SU-DHL-6 (cell line): ENCODE data around the gene TBCCD1.

Experiments
- H2AFZ ChIP-seq: fragments of 200-600 bp; sonication (generic); 2 replicates; pipeline ENCODE4 v1.6.1; 2014; ENCODE audit warnings: low read depth, mild to moderate bottlenecking, moderate library complexity, mixed read lengths, antibody characterized with exemption, low read length; ENCODE audit not compliant: severe bottlenecking
- H3F3A ChIP-seq: fragments of 200-600 bp; shearing (Covaris generic); 2 replicates; pipeline ENCODE4 v1.6.0; 2016; ENCODE audit warnings: antibody characterized with exemption, mild to moderate bottlenecking; ENCODE audit not compliant: insufficient read depth
- H3K27ac ChIP-seq: fragments of 200-600 bp; sonication (generic); 2 replicates; pipeline ENCODE4 v1.5.1; 2016; ENCODE audit warnings: low read depth, mild to moderate bottlenecking, low read length, moderate library complexity, mixed read lengths
- H3K27me3 ChIP-seq: fragments of 200-600 bp; sonication (generic), shearing (Covaris generic); 2 replicates; pipeline ENCODE4 v1.6.0; 2014; ENCODE audit warnings: mild to moderate bottlenecking, low read length
- H3K36me3 ChIP-seq: fragments of 200-600 bp; sonication (generic); 2 replicates; pipeline ENCODE4 v1.6.1; 2014; ENCODE audit warnings: mild to moderate bottlenecking, low read length, mixed read lengths
- H3K4me2 ChIP-seq: fragments of 300-600, 200-600 bp; shearing (Covaris generic), sonication (generic); 2 replicates; pipeline ENCODE4 v1.6.0; 2014; ENCODE audit warnings: low read length, low read depth, mild to moderate bottlenecking; ENCODE audit not compliant: poor library complexity, severe bottlenecking
- H3K4me3 ChIP-seq: fragments of 200-600 bp; sonication (generic); 2 replicates; pipeline ENCODE4 v1.5.1; 2014; ENCODE audit warnings: antibody characterized with exemption, low read length, mild to moderate bottlenecking, mixed read lengths; ENCODE audit not compliant: insufficient read depth, poor library complexity, severe bottlenecking
- H3K79me2 ChIP-seq: fragments of 200-600 bp; sonication (generic); 2 replicates; pipeline ENCODE4 v1.6.1; 2014; ENCODE audit warnings: mild to moderate bottlenecking, low read length, moderate library complexity; ENCODE audit not compliant: insufficient read depth
- H3K9ac ChIP-seq: fragments of 200-600 bp; sonication (generic); 2 replicates; pipeline ENCODE4 v1.7.0; 2014; ENCODE audit warnings: mild to moderate bottlenecking, low read length
- H3K9me2 ChIP-seq: fragments of 200-600 bp; sonication (generic); replicated peaks from 2 replicates; pipeline ENCODE4 v1.6.1; 2014; ENCODE audit warnings: low read length; ENCODE audit not compliant: insufficient read depth
- H3K9me3 ChIP-seq: fragments of 200-600 bp; sonication (generic); 2 replicates; pipeline ENCODE4 v1.6.1; 2014; ENCODE audit warnings: low read length, mixed read lengths; ENCODE audit not compliant: insufficient read depth
- H4K20me1 ChIP-seq: fragments of 200-600 bp; sonication (generic); 2 replicates; pipeline ENCODE4 v1.6.1; 2014; ENCODE audit warnings: low read depth, mild to moderate bottlenecking, antibody characterized with exemption, low read length, moderate library complexity, mixed read lengths
- EZH2phosphoT487 ChIP-seq: fragments of 200-600 bp; sonication (generic), shearing (Covaris generic); conservative IDR thresholded peaks from 2 replicates; pipeline ENCODE4 v1.6.1; 2018; ENCODE audit warnings: mild to moderate bottlenecking, antibody characterized with exemption, low read length, moderate library complexity, mixed read lengths
- TF ChIP-seq, protein P1 (sequence below): fragments of 200-600 bp; sonication (generic); IDR thresholded peaks from one replicate; pipeline ENCODE4 v1.5.1; 2017; ENCODE audit warnings: antibody characterized with exemption, mild to moderate bottlenecking, low read length, moderate library complexity; ENCODE audit not compliant: insufficient read depth, poor library complexity, severe bottlenecking

The TBCCD1 gene

DNA sequence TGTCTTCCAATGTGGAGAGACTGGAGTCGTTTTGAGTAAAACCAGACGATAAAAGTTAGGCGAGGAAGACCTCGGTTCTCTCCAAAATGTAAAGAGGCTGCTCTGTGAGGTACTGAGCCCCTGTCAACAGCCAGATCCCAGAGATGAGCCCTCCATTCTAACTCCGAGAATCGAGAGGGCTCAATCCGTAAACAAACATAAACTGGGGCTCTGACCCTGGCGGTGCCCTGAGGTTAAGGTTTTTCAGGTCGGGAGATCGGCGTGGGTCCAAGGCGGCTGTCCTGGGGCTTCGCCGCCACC is 417 bp downstream of the TBCCD1 start:
- Histone ChIP-seq H3K9me3 (no peaks in the 10 kb centered on the region), H3K79me2 (peaks cover 39% of the 10 kb centered on the region), H2AFZ (peak overlapping the region; percentile 62), H3F3A (no peaks in the 10 kb centered on the region; the same call in 1 of the 2 replicates), H3K4me3 (peak overlapping the region; percentile 87), H3K27ac (peak overlapping the region; percentile 52), H3K9ac (peak overlapping the region; percentile 77), H4K20me1 (no peaks in the 10 kb centered on the region), H3K27me3 (no peaks in the 10 kb centered on the region), H3K36me3 (no peaks in the 10 kb centered on the region; the same call in 1 of the 2 replicates), H3K9me2 (no peaks in the 10 kb centered on the region), H3K4me2 (peak overlapping the region; percentile 87)
- TF ChIP-seq EZH2phosphoT487 = no peak
- TF ChIP-seq, protein P1, sequence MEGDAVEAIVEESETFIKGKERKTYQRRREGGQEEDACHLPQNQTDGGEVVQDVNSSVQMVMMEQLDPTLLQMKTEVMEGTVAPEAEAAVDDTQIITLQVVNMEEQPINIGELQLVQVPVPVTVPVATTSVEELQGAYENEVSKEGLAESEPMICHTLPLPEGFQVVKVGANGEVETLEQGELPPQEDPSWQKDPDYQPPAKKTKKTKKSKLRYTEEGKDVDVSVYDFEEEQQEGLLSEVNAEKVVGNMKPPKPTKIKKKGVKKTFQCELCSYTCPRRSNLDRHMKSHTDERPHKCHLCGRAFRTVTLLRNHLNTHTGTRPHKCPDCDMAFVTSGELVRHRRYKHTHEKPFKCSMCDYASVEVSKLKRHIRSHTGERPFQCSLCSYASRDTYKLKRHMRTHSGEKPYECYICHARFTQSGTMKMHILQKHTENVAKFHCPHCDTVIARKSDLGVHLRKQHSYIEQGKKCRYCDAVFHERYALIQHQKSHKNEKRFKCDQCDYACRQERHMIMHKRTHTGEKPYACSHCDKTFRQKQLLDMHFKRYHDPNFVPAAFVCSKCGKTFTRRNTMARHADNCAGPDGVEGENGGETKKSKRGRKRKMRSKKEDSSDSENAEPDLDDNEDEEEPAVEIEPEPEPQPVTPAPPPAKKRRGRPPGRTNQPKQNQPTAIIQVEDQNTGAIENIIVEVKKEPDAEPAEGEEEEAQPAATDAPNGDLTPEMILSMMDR = no peak

DNA sequence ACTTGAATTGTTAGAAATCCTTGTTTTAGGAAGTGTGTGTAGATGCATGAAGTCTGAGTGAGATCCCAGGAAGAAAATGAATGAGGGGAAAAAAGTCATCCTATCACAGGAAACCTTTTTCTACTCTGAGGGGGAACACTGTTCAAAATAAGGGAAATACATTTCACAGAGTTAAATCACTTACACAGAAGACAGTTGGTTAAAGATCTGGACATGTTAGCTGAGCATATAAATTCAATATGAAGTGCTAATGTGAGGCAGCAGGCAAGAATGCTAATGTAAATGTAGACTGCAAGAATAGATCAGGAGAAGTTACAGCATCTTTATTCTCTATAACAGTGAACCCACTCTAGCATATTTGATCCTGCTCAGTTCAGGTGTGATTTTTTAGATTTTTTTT is 2.6 kb downstream of the TBCCD1 start:
- H3K4me2 ChIP-seq = no peak overlapping the region
- H3K27ac ChIP-seq = no peak overlapping the region
- no peaks in the 10 kb centered on the region for H3K9me2 ChIP-seq
- H4K20me1 ChIP-seq = no peaks in the 10 kb centered on the region
- H3K9me3 ChIP-seq = no peaks in the 10 kb centered on the region
- H3K36me3 ChIP-seq = peaks cover 3% of the 10 kb centered on the region; the same call in 1 of the 2 replicates
- no peak overlapping the region for H2AFZ ChIP-seq
- TF ChIP-seq, protein P1 = no peak
- H3K79me2 ChIP-seq = peaks cover 35% of the 10 kb centered on the region
- H3K4me3 ChIP-seq = no peak overlapping the region
- no peak overlapping the region for H3K9ac ChIP-seq
- no peaks in the 10 kb centered on the region for H3K27me3 ChIP-seq
- H3F3A ChIP-seq = no peaks in the 10 kb centered on the region; the same call in 1 of the 2 replicates

DNA sequence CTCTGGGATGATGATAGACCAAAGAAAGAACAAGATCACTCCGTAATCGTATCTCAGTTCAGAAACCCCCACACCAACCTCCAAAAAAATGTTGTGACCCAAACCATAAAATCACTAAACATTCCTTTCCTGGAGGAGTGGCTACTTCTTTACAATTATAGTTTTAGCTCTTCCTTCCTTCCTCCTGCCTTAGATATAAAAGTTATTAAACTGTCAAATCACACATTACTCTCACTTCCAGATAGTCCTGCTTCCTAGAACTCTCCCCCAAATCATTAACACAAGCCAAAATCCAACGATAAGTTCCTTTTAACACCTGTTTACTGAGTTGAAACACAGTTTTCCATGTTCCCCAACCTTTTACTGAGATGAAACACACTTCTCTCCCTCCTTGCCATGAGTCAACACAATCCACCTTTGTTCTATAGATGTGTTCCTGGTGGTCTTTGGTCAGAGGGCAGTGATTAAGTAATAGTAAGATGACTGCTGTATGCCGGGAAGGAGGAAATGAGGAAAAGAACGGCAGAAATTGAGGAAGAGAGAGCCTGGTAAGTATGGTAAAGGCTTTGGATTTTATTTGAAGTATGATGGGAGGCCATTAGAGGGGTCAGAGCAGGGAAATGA is 14.6 kb downstream of the TBCCD1 start:
- TF ChIP-seq, protein P1 = no peak
- TF ChIP-seq EZH2phosphoT487 = no peak
- H3K36me3 ChIP-seq = peaks cover 33% of the 10 kb centered on the region; the same call in 1 of the 2 replicates
- no peak overlapping the region for H2AFZ ChIP-seq
- H3K9me2 ChIP-seq = no peaks in the 10 kb centered on the region
- H3K27ac ChIP-seq = no peak overlapping the region
- H3K79me2 ChIP-seq = no peaks in the 10 kb centered on the region
- no peaks in the 10 kb centered on the region for H3K27me3 ChIP-seq
- H4K20me1 ChIP-seq = no peaks in the 10 kb centered on the region
- H3K9ac ChIP-seq = no peak overlapping the region
- no peak overlapping the region for H3K4me2 ChIP-seq
- H3K4me3 ChIP-seq = no peak overlapping the region
- H3K9me3 ChIP-seq = no peaks in the 10 kb centered on the region
- H3F3A ChIP-seq = no peaks in the 10 kb centered on the region
